Astrocyte of the hippocampus (primary cell): ENCODE data around the gene CSF1.
"Not testable (repeated sequence)": the region's sequence is repeated elsewhere in the genome, so short reads cannot be mapped to it uniquely, and the experiment has no call there.

Source experiments
- DNase-seq: peaks from one replicate; pipeline ENCODE4 v3.0.0; 2011; ENCODE audit warnings: low read depth, low spot score

The CSF1 gene, protein sequence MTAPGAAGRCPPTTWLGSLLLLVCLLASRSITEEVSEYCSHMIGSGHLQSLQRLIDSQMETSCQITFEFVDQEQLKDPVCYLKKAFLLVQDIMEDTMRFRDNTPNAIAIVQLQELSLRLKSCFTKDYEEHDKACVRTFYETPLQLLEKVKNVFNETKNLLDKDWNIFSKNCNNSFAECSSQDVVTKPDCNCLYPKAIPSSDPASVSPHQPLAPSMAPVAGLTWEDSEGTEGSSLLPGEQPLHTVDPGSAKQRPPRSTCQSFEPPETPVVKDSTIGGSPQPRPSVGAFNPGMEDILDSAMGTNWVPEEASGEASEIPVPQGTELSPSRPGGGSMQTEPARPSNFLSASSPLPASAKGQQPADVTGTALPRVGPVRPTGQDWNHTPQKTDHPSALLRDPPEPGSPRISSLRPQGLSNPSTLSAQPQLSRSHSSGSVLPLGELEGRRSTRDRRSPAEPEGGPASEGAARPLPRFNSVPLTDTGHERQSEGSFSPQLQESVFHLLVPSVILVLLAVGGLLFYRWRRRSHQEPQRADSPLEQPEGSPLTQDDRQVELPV

GRCh38 chr1:109910123-109910962, at the start of gene CSF1:
TSS of gene CSF1 (plus strand) at chr1:109910849. CDS start at chr1:109911024, 175 bp downstream.
- peak; percentile 92 for DNase-seq

- not testable (repeated sequence) for DNase-seq
Measured at GRCh38 chr1:109861616-109862015, 49.0 kb upstream of the CSF1 start.

DNA sequence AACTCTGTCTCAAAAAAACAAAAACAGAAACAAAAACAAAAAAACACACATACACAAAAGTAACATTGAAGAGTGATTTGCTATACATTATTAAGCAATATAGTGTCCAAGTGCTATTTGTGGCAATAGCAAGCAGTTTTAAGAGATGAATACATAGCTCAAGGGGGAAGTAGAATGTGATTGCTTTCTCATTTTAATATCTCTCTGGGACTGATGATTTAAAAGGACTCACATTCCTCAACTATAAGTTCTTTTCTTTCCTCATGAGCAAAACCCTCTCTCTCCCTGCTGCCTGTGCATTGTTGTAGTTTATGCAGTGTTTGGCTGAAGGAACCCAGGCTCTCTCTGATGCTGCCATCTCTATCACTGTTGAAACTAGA, 47.0 kb upstream of the CSF1 start:
- DNase-seq, result peak; percentile 22

- DNase-seq, result peak; percentile 86
Measured at GRCh38 chr1:109864047-109864822, 46.4 kb upstream of the CSF1 start.

DNA sequence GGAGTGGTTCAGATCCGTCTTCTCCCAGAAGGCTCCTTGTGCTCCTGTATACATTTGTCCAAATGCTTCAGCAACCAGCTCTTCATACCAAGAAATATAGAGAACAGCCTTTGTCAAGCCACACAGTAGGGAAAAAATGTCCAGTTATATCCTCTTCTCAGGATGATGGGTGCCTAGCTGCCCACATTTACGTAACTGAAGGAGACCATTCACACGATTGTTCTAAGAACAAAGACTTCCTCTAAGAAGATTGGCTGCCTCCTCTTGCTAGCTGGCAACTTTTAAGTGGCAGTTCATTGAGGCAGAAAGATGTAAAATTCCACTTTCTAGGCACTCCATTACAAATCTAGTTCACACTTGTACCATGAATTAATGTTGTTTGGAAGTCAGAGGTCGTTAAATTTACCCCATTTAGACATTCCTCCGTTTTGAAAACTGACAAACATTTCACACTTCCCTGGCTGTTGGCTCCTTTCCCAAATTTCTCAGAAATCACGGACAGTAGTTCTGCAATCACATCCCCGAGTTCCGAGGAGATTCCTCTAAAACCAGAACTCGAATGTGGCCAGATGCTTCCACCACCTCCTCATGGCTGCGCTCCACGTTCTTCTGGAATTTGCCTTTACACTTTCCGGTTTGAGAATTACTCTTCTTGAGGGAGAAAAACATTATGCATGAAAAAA, 45.6 kb upstream of the CSF1 start:
- peak; percentile 51 for DNase-seq

DNA sequence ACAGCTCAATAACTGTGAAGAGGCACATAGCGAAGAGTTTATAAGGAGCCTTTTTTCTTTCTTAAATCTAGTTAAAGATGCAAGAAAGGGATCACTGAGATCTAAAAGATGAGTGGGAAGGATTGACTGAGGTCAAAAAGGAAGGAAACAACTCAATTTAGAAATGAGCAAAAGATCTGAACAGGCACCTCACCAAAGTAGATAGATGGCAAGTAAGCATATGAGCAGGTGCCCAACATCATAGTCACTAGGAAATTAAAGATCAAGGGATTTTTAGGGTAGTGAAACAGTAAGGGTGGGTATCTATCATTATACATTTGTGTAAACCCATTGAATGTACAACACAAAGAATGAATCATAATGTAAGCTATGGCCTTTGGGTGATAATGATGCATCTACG, 44.6 kb upstream of the CSF1 start:
- no peak for DNase-seq

DNA sequence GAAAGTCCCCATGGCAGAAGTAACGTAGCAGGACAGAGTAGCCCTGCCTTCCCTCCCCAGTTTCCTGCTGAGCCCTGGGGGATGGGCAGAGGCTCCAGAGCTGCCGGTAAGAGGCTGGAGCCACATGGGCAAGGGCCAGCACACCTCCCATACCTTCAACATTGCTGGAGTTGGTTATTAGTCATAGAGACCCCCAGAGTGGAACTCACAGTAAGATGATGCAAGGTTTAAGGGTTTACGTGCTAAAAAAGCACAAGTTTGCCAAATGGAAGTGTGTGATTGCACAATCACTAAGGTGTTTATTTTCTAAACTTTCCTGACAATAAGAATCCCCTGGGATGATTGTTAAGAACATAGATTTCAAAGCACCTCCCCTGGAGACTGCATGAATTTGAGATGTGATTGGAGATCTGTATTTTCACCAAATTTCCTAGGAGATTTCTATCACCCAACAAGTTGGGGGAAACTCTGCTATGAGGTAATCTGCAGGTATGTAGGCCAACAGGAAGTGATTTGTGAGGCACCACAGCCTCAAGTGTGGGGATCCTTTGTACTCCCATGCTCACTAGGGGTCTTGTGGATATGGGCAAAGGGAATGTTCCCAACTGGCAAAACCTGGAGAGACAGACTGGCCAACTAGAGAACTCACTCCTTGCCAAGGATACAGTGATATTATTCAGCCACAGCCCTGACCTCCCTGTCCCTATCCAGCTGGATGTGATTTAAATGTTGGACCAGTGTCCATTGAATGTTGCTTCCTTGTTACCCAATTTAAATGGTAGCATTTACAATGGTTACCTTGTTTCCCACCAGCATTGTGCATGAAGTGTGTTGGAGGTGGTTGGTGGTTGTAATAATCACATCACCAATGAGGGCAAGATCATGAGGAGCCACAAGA, 37.1 kb upstream of the CSF1 start:
- DNase-seq, result peak; percentile 32

DNA sequence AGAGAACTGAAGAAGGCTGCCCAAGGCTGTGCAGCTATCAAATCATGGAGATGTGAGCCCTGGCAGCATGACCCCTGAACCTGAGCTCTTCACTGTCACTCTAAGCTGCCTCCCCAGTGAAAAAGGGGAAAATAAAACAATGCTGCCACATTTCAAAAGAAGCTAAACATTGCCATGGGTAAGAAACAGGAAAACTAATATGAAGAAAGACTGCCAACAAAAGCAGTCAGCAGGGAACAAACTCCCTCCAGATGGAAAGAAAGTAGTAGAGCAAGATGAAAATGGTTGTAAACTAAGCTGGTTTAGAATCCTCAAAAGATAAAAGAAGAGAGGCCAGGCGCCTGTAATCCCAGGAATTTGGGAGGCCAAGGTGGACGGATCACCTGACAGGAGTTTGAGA, 36.2 kb upstream of the CSF1 start:
- DNase-seq, result no peak

- DNase-seq, result no peak
Measured at GRCh38 chr1:109875874-109876273, 34.8 kb upstream of the CSF1 start.

GRCh38 chr1:109876617-109877316, 33.9 kb upstream of the CSF1 start:
- no peak for DNase-seq

- DNase-seq, result peak; percentile 96
Measured at GRCh38 chr1:109877317-109877771, 33.3 kb upstream of the CSF1 start.

DNA sequence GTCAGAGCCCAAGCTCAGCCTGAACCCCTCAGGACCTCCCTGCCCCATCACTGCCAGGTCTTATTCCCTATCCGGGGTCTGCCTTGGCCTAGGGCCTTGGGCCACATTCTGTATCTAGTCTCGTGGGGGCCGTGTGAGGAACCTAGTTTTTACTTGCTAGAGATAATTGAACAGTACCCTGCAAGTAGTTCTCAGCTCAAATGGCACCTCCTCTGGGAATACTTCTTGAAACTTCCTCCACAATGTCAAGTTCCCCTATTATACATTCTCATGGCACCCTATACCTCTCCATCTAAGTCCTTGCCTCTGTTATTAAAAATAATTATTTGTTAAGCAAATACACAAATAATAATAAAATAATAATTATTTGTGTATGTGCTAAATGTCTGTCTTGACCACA, 32.9 kb upstream of the CSF1 start:
- DNase-seq, result no peak

DNA sequence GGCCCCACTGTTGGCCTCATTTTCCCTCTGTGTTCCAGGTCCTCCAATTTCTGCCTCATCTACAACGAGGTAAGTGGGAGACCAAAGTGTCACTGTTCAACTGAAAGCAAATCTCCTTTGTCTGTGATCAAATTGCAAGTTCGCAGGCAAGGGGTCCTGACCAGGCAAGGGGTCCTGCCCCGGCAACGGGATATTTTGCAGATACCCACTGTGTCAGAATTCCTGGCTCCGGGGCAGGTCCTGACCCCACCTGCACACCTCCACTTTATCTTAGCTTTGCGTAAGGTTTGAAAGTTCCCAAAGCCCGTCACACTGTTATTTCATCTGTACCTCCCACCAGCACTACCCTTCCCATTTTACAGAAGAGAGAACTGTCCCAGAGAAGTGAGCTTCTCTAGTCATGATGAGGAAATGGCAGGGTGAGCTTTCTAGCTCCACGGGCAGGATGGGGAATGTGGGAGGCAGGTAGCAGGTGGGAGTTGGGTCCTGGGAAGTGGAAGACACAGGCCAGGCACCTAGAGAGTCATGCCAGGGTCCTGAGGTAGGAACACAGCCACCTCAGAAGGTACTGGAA, 32.0 kb upstream of the CSF1 start:
- no peak for DNase-seq

DNA sequence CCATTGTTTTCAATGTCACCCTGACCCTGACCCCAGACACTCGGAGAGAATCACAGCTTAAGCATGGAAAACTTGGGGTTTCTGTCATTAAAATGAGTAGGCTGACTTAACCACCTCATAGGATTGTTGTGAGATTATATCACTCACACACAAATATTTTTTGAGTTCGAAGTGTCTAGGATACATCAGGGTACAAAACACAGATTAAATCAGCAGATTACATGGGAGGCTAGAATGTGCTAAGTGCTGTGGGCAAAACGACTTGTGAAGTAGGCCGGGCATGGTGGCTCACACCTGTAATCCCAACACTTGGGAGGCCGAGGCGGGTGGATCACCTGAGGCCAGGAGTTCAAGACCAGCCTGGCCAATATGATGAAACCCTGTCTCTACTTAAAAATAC, 31.3 kb upstream of the CSF1 start:
- DNase-seq, result not testable (repeated sequence)

DNA sequence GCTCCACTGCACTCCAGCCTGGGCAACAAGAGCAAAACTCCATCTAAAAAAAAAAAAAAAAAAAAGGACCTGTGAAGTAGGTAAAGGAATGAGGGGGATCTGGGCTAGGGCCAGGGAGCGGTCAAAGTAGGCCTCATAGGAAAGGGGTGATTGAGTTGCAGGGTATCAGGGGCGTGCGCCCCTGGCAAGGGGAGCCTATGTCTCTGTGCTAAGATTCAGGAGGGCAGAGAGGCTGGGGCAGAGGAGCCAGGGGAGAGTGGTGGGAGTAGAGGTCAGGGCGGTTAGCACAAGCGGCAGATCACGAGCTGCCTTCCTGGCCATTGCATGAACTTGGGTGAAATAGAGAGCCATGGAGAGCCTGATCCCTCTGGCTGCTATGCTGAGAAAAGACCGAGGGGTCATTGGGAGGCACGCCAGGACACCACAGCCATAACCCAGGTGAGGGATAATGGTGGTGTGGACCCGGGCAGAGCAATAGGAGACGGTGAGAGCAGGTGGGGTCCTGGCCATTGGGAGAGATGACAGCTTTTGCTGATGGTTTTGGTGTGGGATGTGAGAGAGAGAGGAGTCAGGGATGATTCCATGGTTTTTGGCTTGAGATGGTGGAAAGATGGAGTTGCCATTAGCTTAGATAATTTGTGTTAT, 30.6 kb upstream of the CSF1 start:
- DNase-seq, result no peak

- DNase-seq, result no peak
Measured at GRCh38 chr1:109880971-109881894, 29.4 kb upstream of the CSF1 start.

- DNase-seq, result no peak
Measured at GRCh38 chr1:109881906-109882287, 28.8 kb upstream of the CSF1 start.
